Lower leg skin (tissue), 4 donors: ENCODE data around the gene PTCD2. TPM values are rescaled to one million over a fixed set of nuclear protein-coding genes. Genes with fewer than 3 reads are reported as not detected.

ENCODE experiments used
- DNase-seq, 2 donors: peaks; one replicate each; pipeline ENCODE4 v3.0.0-alpha.2; 2019; ENCODE audit warnings: low spot score in 2 of 2
- H3K4me3 ChIP-seq: fragments of 200-600 bp; sonication (generic); 2 replicates; pipeline ENCODE4 v1.5.1; 2017; ENCODE audit warnings: mild to moderate bottlenecking, low read depth; ENCODE audit not compliant: poor library complexity, severe bottlenecking
- POLR2A ChIP-seq, 2 donors: fragments of 450-650 bp; IDR thresholded peaks; one replicate each; pipeline ENCODE4 v1.6.1; 2016 to 2017; ENCODE audit warnings: antibody characterized with exemption in 2 of 2, mild to moderate bottlenecking in 1 of 2, moderate library complexity in 1 of 2
- WGBS, 2 donors: methylation state at CpG; one replicate each; pipeline ENCODE4 v1.1.5; 2018; 5-methylcytosine and 5-hydroxymethylcytosine counted together
- intact Hi-C: fragments of 100-400 bp; cut with DNase I; formaldehyde crosslinking; loops from one replicate; pipeline ENCODE4 v1.15.0; 2023; ENCODE audit warnings: low total_unique reads
- total RNA-seq, 4 donors: library from RNA; depleted of rRNA; stranded (reverse); fragments of >200 nt; gene quantifications; one replicate each; pipeline ENCODE4 v1.1.0, GENCODE V29; 2016
- TF ChIP-seq, protein P1 (sequence below), 3 donors: fragments of 450-650 bp; IDR thresholded peaks; one replicate each; pipeline ENCODE4 v1.5.1; 2016; ENCODE audit warnings: antibody characterized with exemption in 3 of 3, mild to moderate bottlenecking in 3 of 3, moderate library complexity in 2 of 3

Gene PTCD2
- total RNA-seq, 4 donors from 2014 or later, result 7.2 to 12.5 (median 7.9) TPM

DNA sequence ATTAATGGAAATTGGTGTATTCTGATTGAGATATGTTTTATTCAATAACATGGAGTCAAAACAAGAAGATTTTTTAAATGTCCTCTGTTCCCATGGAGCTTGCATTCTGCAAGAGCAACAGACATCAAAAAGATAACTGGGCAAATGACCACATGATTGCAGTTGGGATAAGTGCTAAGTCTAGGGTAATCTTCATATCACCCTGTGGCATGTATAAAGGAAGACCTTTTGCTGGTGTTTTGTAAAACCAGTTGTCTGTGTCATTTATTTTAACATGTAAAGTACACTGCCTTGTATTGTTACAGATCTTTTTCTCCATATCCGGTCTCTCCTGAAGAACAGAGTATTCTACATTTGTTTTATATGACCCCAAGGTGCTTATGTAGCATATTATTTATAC lies 44.0 kb downstream of the PTCD2 start:
- TF ChIP-seq POLR2A (IDR thresholded peaks at IDR 0.05), result no peak
- TF ChIP-seq, protein P1, sequence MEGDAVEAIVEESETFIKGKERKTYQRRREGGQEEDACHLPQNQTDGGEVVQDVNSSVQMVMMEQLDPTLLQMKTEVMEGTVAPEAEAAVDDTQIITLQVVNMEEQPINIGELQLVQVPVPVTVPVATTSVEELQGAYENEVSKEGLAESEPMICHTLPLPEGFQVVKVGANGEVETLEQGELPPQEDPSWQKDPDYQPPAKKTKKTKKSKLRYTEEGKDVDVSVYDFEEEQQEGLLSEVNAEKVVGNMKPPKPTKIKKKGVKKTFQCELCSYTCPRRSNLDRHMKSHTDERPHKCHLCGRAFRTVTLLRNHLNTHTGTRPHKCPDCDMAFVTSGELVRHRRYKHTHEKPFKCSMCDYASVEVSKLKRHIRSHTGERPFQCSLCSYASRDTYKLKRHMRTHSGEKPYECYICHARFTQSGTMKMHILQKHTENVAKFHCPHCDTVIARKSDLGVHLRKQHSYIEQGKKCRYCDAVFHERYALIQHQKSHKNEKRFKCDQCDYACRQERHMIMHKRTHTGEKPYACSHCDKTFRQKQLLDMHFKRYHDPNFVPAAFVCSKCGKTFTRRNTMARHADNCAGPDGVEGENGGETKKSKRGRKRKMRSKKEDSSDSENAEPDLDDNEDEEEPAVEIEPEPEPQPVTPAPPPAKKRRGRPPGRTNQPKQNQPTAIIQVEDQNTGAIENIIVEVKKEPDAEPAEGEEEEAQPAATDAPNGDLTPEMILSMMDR (IDR thresholded peaks at IDR 0.05), result no peak
- no peak overlapping the region for H3K4me3 ChIP-seq
- WGBS, 2 donors, result 88 to 91% methylated on average over 1 of the region's 1 CpG
- intact Hi-C loops, result no loop called here
- no peak for DNase-seq

DNA sequence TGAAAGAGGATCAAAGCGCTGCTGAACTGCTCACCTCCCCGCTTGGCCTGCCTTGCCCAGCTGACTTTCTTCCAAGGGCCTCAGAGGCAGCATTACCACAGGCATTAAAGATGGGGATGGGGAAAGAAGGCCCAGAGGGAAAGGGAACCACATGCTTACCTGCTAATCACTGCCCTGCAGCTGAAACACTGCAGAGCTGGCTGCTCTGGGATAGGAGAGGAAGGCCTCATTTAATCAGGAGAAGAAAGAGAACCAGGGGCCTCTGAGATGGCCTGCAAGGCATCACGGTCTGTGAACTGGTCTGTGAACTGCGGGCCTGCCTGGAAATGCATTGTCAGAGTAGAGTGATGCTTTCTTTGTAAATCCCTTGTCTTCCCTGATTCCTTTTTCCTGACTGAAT lies 44.8 kb downstream of the PTCD2 start:
- TF ChIP-seq, protein P1 (IDR thresholded peaks at IDR 0.05), result no peak
- no peak for TF ChIP-seq POLR2A (IDR thresholded peaks at IDR 0.05)
- WGBS, 2 donors, result 85 to 90% methylated on average over 4 of the region's 4 CpGs
- intact Hi-C loops, result no loop called here

DNA sequence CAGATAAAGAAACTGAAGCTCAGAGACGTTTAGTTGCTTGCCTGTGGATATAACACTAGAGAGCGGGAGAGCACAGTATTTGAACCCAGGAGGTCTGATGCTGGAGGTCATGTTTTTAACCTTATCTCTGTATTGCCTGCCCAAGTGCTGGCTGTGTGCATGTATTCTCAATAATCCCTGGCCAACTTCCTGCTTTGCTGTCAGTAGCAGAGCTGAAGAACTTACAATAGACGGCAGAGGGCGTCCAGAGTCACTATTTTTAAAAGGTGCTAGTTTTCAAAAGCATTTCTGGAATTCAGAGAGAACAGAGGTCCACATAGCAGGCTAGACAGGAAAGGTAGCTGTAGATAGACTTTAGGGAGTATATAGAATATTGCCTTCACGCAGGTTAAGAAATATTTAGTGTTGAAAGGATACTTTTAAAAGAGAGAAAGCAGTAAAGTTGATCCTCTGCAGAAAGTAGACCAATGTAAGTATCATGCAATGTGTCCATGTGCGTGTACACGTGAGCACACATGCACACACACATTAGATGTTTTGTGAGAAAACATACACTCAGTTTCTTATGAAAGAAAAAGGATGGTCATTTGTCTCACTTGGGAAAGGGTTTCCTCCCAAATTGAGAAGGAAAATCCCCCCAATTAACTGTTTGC lies 46.3 kb downstream of the PTCD2 start:
- WGBS, 2 donors, result 27% methylated on average over 7 of the region's 7 CpGs
- intact Hi-C loops, result no loop called here
- DNase-seq, result peak in 1 of 2 donors; percentile 80
- no peak overlapping the region for H3K4me3 ChIP-seq
- TF ChIP-seq, protein P1 (IDR thresholded peaks at IDR 0.05), result peak in 1 of 3 donors; percentile 19
- TF ChIP-seq POLR2A (IDR thresholded peaks at IDR 0.05), result no peak

More for the DNA sequence above, 44.8 kb downstream of the PTCD2 start:
- no peak overlapping the region for H3K4me3 ChIP-seq
- no peak for DNase-seq

DNA sequence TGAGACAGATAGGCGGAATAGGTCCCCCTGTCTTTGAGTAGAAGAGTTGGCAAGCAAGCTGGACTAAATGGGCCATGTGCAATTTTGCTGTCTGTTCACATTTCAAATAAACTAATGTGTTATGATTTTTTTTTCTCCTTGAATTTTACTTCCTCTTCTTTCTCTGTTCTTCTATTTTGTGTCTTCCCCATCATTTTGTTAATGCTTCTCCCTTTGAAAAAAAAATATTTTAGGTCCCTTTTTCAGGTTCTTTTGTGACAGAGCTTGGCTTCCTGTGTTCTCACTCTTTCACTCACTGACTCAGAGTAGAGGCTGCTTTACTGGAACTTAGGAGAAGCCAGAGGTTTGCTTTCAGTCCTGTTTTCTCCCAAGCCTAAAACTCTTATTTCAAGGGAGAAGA lies 48.1 kb downstream of the PTCD2 start:
- TF ChIP-seq POLR2A (IDR thresholded peaks at IDR 0.05), result no peak
- TF ChIP-seq, protein P1 (IDR thresholded peaks at IDR 0.05), result no peak
- no peak overlapping the region for H3K4me3 ChIP-seq
- WGBS, 2 donors, result 90 to 94% methylated on average over 1 of the region's 1 CpG
- intact Hi-C loops, result no loop called here
- DNase-seq, result no peak

DNA sequence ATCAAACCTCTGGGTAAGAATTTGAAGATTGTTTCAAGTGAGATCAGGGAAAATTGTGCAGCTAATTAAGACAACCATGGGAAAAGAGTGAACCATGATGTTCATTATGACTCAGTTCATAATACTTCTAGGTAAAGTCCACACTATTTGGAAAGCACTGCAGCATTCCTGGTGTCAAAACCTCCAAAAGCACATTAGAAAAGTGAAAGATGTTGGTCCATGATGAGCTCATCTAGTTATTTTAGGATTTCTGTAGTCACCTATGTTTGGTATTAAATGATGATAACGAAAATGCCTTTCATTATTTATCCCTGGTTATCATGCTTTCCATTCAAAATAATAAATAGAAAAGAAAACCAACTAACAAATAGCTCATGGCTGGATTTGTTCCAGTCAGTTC lies 49.1 kb downstream of the PTCD2 start:
- intact Hi-C loops, result no loop called here
- H3K4me3 ChIP-seq, result no peak overlapping the region
- WGBS, 2 donors, result 85 to 96% methylated on average over 1 of the region's 1 CpG
- DNase-seq, result no peak
- TF ChIP-seq, protein P1 (IDR thresholded peaks at IDR 0.05), result no peak
- TF ChIP-seq POLR2A (IDR thresholded peaks at IDR 0.05), result no peak

DNA sequence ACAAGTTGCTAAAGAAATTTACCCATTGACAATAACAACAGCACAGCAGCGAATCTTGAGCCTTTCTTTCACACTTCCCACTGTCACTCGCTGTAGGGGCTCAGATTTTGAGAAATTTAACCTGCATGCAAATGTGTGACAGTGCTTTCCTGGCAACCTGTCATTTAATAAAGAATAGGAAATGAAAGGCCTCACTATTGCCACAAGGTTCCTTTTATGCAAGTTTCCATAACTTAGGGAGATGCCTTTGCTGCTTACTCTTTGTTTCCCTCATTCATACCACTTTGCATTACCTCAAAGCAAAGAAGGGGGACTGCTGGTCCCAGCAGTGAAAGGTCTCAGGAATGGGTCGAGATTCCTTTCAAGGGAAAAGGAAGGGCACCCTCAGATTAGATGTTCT lies 49.5 kb downstream of the PTCD2 start:
- intact Hi-C loops, result loop anchor here (10.0 kb wide), 1 partner anchor 155 kb away; no protein-coding TSS in a partner anchor
- no peak for TF ChIP-seq POLR2A (IDR thresholded peaks at IDR 0.05)
- TF ChIP-seq, protein P1 (IDR thresholded peaks at IDR 0.05), result no peak
- DNase-seq, result no peak
- no peak overlapping the region for H3K4me3 ChIP-seq
- WGBS, 2 donors, result 90 to 95% methylated on average over 3 of the region's 3 CpGs
